Osteocyte (in vitro differentiated cells): ENCODE measurements around the gene EMILIN1. TPM values are rescaled to one million over a fixed set of nuclear protein-coding genes. Genes with fewer than 3 reads are reported as not detected.

Experiments used
- DNase-seq: peaks from one replicate; pipeline ENCODE4 v3.0.0; 2021; ENCODE audit warnings: mixed read lengths; ENCODE audit not compliant: unreplicated experiment; ENCODE audit errors: extremely low spot score
- H3K27ac Mint-ChIP-seq: one replicate; pipeline ENCODE4 v1.8.0; 2021; ENCODE audit warnings: mild to moderate bottlenecking, mixed read lengths; ENCODE audit not compliant: unreplicated experiment
- H3K27me3 Mint-ChIP-seq: one replicate; pipeline ENCODE4 v1.8.0; 2021; ENCODE audit warnings: mixed read lengths; ENCODE audit not compliant: unreplicated experiment
- H3K36me3 Mint-ChIP-seq: one replicate; pipeline ENCODE4 v1.8.0; 2021; ENCODE audit warnings: mixed read lengths; ENCODE audit not compliant: unreplicated experiment
- H3K4me1 Mint-ChIP-seq: one replicate; pipeline ENCODE4 v1.8.0; 2021; ENCODE audit warnings: mixed read lengths; ENCODE audit not compliant: unreplicated experiment
- H3K4me3 Mint-ChIP-seq: one replicate; pipeline ENCODE4 v1.8.0; 2021; ENCODE audit warnings: mild to moderate bottlenecking, moderate library complexity, mixed read lengths; ENCODE audit not compliant: unreplicated experiment
- H3K9me3 Mint-ChIP-seq: one replicate; pipeline ENCODE4 v1.8.0; 2021; ENCODE audit warnings: mixed read lengths; ENCODE audit not compliant: unreplicated experiment
- CTCF ChIP-seq: fragments of 200-600 bp; sonication (generic); IDR thresholded peaks from 2 replicates; pipeline ENCODE4 v1.5.0; 2021; ENCODE audit warnings: antibody characterized with exemption, mild to moderate bottlenecking, moderate library complexity
- total RNA-seq: library from RNA; stranded (reverse); gene quantifications from 2 replicates; pipeline ENCODE4 v1.2.1, GENCODE V29; 2021

The EMILIN1 gene
- total RNA-seq, 1 donor from 2014 or later, result 206 TPM

GRCh38 chr2:27131429-27131828, 53.0 kb downstream of the EMILIN1 start:
- H3K27me3 Mint-ChIP-seq, result no peaks in the 10 kb centered on the region
- TF ChIP-seq CTCF, result no peak
- H3K4me3 Mint-ChIP-seq, result no peak overlapping the region
- peaks cover 14% of the 10 kb centered on the region for H3K4me1 Mint-ChIP-seq
- no peak for DNase-seq
- H3K27ac Mint-ChIP-seq, result no peak overlapping the region
- no peaks in the 10 kb centered on the region for H3K9me3 Mint-ChIP-seq
- H3K36me3 Mint-ChIP-seq, result peaks cover 25% of the 10 kb centered on the region

GRCh38 chr2:27133195-27133875, 54.9 kb downstream of the EMILIN1 start:
- H3K9me3 Mint-ChIP-seq, result no peaks in the 10 kb centered on the region
- no peak for TF ChIP-seq CTCF
- peaks cover 5% of the 10 kb centered on the region for H3K27me3 Mint-ChIP-seq
- H3K36me3 Mint-ChIP-seq, result peaks cover 25% of the 10 kb centered on the region
- no peak overlapping the region for H3K27ac Mint-ChIP-seq
- H3K4me1 Mint-ChIP-seq, result peaks cover 14% of the 10 kb centered on the region
- H3K4me3 Mint-ChIP-seq, result peak overlapping the region; percentile 94
- DNase-seq, result no peak

- H3K36me3 Mint-ChIP-seq, result peaks cover 21% of the 10 kb centered on the region
- H3K4me3 Mint-ChIP-seq, result peak within 1 kb of the TSS; percentile 94
- peak; percentile 100 for DNase-seq
- peak within 1 kb of the TSS; percentile 90 for H3K27ac Mint-ChIP-seq
- peaks cover 8% of the 10 kb centered on the region for H3K27me3 Mint-ChIP-seq
- peak; percentile 37 for TF ChIP-seq CTCF
- no peaks in the 10 kb centered on the region for H3K9me3 Mint-ChIP-seq
- H3K4me1 Mint-ChIP-seq, result peaks cover 14% of the 10 kb centered on the region
These were observed 55.7 kb downstream of the EMILIN1 start, which contains the start of gene PREB for GRCh38 chr2:27133905-27134780. Gene PREB, minus strand, starts transcription at chr2:27134636. Its CDS starts 215 bp downstream, at chr2:27134421.

- H3K4me1 Mint-ChIP-seq, result peaks cover 14% of the 10 kb centered on the region
- TF ChIP-seq CTCF, result no peak
- no peak for DNase-seq
- peak overlapping the region; percentile 90 for H3K27ac Mint-ChIP-seq
- no peaks in the 10 kb centered on the region for H3K9me3 Mint-ChIP-seq
- H3K27me3 Mint-ChIP-seq, result peaks cover 15% of the 10 kb centered on the region
- peaks cover 14% of the 10 kb centered on the region for H3K36me3 Mint-ChIP-seq
- H3K4me3 Mint-ChIP-seq, result peak overlapping the region; percentile 94
These were observed 56.5 kb downstream of the EMILIN1 start for GRCh38 chr2:27134781-27135477.
